Activated CD4-positive, alpha-beta T cell treated with anti-CD3 and anti-CD28 coated beads, Interleukin-2, amount 50 U/mL, for 16 hours (primary cell): ENCODE results near the gene STARD6.
"Not testable (repeated sequence)": the region's sequence is repeated elsewhere in the genome, so short reads cannot be mapped to it uniquely, and the experiment has no call there.

Experiments used
- DNase-seq: peaks from one replicate; pipeline ENCODE4 v3.0.0-alpha.2; 2020

The STARD6 gene

GRCh38 chr18:54357660-54358494 lies at the start of gene STARD6, which contains the start of gene C18orf54:
TSS of gene STARD6 (minus strand) at chr18:54357858. CDS start at chr18:54354573, 3,285 bp downstream.
TSS of gene C18orf54 (plus strand) at chr18:54357906. CDS start at chr18:54360573, 2,667 bp downstream.
- DNase-seq = peak; percentile 92

- no peak for DNase-seq
Measured at GRCh38 chr18:54405290-54405689, 47.6 kb upstream of the STARD6 start.

- DNase-seq = no peak
Measured at GRCh38 chr18:54396760-54397159, 39.1 kb upstream of the STARD6 start.

GRCh38 chr18:54393648-54394294 lies 36.1 kb upstream of the STARD6 start:
- no peak for DNase-seq

- DNase-seq = peak; percentile 76
Measured at GRCh38 chr18:54392543-54393023, 34.9 kb upstream of the STARD6 start.

- DNase-seq = no peak
Measured at GRCh38 chr18:54390838-54391237, 33.2 kb upstream of the STARD6 start.

GRCh38 chr18:54389143-54389505 lies 31.5 kb upstream of the STARD6 start:
- DNase-seq = no peak

GRCh38 chr18:54388203-54389142 lies 30.8 kb upstream of the STARD6 start:
- peak; percentile 74 for DNase-seq

GRCh38 chr18:54387631-54388030 lies 30.0 kb upstream of the STARD6 start:
- DNase-seq = no peak

GRCh38 chr18:54386800-54387495 lies 29.3 kb upstream of the STARD6 start:
- DNase-seq = not testable (repeated sequence)

- no peak for DNase-seq
Measured at GRCh38 chr18:54386043-54386442, 28.4 kb upstream of the STARD6 start.

GRCh38 chr18:54382733-54383252 lies 25.1 kb upstream of the STARD6 start:
- no peak for DNase-seq

GRCh38 chr18:54382076-54382475 lies 24.4 kb upstream of the STARD6 start:
- no peak for DNase-seq

- no peak for DNase-seq
Measured at GRCh38 chr18:54381640-54382039, 24.0 kb upstream of the STARD6 start.

GRCh38 chr18:54378057-54378456 lies 20.4 kb upstream of the STARD6 start:
- DNase-seq = peak; percentile 18

- DNase-seq = no peak
Measured at GRCh38 chr18:54360406-54360805, 2.7 kb upstream of the STARD6 start.

GRCh38 chr18:54359233-54359632 lies 1.6 kb upstream of the STARD6 start:
- DNase-seq = no peak

GRCh38 chr18:54358495-54359040 lies 910 bp upstream of the STARD6 start:
- no peak for DNase-seq

GRCh38 chr18:54357082-54357659 lies 487 bp downstream of the STARD6 start:
- no peak for DNase-seq

- DNase-seq = peak; percentile 24
Measured at GRCh38 chr18:54351186-54351585, 6.5 kb downstream of the STARD6 start.

GRCh38 chr18:54338230-54338629 lies 19.4 kb downstream of the STARD6 start:
- DNase-seq = no peak
